Measurements from ENCODE around the gene FREM1.

GRCh38 chr9:14936491-14936890 lies 26.3 kb upstream of the FREM1 start:
- no peak for TF ChIP-seq EZH2 (IDR thresholded peaks at IDR 0.05; ENCODE audit: low read depth)
- TF ChIP-seq, protein P1, sequence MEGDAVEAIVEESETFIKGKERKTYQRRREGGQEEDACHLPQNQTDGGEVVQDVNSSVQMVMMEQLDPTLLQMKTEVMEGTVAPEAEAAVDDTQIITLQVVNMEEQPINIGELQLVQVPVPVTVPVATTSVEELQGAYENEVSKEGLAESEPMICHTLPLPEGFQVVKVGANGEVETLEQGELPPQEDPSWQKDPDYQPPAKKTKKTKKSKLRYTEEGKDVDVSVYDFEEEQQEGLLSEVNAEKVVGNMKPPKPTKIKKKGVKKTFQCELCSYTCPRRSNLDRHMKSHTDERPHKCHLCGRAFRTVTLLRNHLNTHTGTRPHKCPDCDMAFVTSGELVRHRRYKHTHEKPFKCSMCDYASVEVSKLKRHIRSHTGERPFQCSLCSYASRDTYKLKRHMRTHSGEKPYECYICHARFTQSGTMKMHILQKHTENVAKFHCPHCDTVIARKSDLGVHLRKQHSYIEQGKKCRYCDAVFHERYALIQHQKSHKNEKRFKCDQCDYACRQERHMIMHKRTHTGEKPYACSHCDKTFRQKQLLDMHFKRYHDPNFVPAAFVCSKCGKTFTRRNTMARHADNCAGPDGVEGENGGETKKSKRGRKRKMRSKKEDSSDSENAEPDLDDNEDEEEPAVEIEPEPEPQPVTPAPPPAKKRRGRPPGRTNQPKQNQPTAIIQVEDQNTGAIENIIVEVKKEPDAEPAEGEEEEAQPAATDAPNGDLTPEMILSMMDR (conservative IDR thresholded peaks at IDR 0.05), result no peak
